WTC11 (cell line): Measurements from ENCODE around the gene GNAZ. TPM values are rescaled to one million over a fixed set of nuclear protein-coding genes. Genes with fewer than 3 reads are reported as not detected.
A peak's percentile ranks its signal among the peaks of the same experiment; 100 is the strongest.

Experiments
- ATAC-seq: fragments of 200-7000 bp; cut with Tn5 transposase; 2 replicates; pipeline ENCODE4 v1.10.0; 2021; ENCODE audit warnings: mild to moderate bottlenecking, moderate library complexity
- CTCF ChIA-PET: fragments of 300-600 bp; sonication (Branson Sonifier 250); formaldehyde crosslinking; loops from one replicate; lab custom pipeline; 2021; ENCODE audit warnings: antibody characterized with exemption; lab: Charles Lee
- POLR2A ChIA-PET: fragments of 350-600 bp; sonication (Branson Sonifier 250); formaldehyde crosslinking; loops from one replicate; lab custom pipeline; 2021; ENCODE audit warnings: antibody characterized with exemption; lab: Charles Lee
- DNase-seq: peaks from one replicate; pipeline ENCODE4 v3.0.0; 2021; ENCODE audit warnings: low spot score
- H3K27ac Mint-ChIP-seq: 2 replicates; pipeline ENCODE4 v1.8.0; 2021; ENCODE audit warnings: mixed read lengths
- H3K27me3 Mint-ChIP-seq: 2 replicates; pipeline ENCODE4 v1.8.0; 2021; ENCODE audit warnings: low read depth, mild to moderate bottlenecking, moderate library complexity, mixed read lengths
- H3K36me3 Mint-ChIP-seq: 2 replicates; pipeline ENCODE4 v1.8.0; 2021; ENCODE audit warnings: mixed read lengths
- H3K4me1 Mint-ChIP-seq: 2 replicates; pipeline ENCODE4 v1.8.0; 2022; ENCODE audit warnings: mixed read lengths
- H3K4me3 Mint-ChIP-seq: 2 replicates; pipeline ENCODE4 v1.8.0; 2021; ENCODE audit warnings: mild to moderate bottlenecking, moderate library complexity, mixed read lengths
- H3K9me3 Mint-ChIP-seq: 2 replicates; pipeline ENCODE4 v1.8.0; 2021; ENCODE audit warnings: mixed read lengths
- CBFB ChIP-seq: sonication (generic); formaldehyde crosslinking; IDR thresholded peaks from 2 replicates; pipeline ENCODE4 v1.8.1; 2022; ENCODE audit warnings: mild to moderate bottlenecking, low read depth, missing genetic modification reagents
- ESRRA ChIP-seq: sonication (generic); formaldehyde crosslinking; IDR thresholded peaks from 2 replicates; pipeline ENCODE4 v1.8.1; 2022; ENCODE audit warnings: mild to moderate bottlenecking, missing genetic modification reagents, borderline replicate concordance
- FOXJ3 ChIP-seq: sonication (generic); formaldehyde crosslinking; IDR thresholded peaks from 2 replicates; pipeline ENCODE4 v1.9.0; 2021; ENCODE audit warnings: missing genetic modification reagents, mild to moderate bottlenecking, borderline replicate concordance
- IRF2 ChIP-seq: sonication (generic); formaldehyde crosslinking; IDR thresholded peaks from 2 replicates; pipeline ENCODE4 v1.8.0; 2022; ENCODE audit warnings: low read depth, missing genetic modification reagents, borderline replicate concordance
- JUN ChIP-seq: sonication (generic); formaldehyde crosslinking; IDR thresholded peaks from 2 replicates; pipeline ENCODE4 v1.8.0; 2023; ENCODE audit warnings: mild to moderate bottlenecking, missing genetic modification reagents
- MLX ChIP-seq: sonication (generic); formaldehyde crosslinking; IDR thresholded peaks from 2 replicates; pipeline ENCODE4 v1.8.1; 2023; ENCODE audit warnings: mild to moderate bottlenecking, missing genetic modification reagents, moderate library complexity
- PRDM15 ChIP-seq: sonication (generic); formaldehyde crosslinking; IDR thresholded peaks from 2 replicates; pipeline ENCODE4 v1.8.0; 2022; ENCODE audit warnings: missing genetic modification reagents
- PRRX2 ChIP-seq: fragments of 250-450 bp; sonication (Bioruptor Pico); IDR thresholded peaks from 2 replicates; pipeline ENCODE4 v1.8.0; 2021; ENCODE audit warnings: mild to moderate bottlenecking
- RORB ChIP-seq: fragments of 250-450 bp; sonication (Bioruptor Pico); IDR thresholded peaks from 2 replicates; pipeline ENCODE4 v1.9.0; 2021; ENCODE audit warnings: mild to moderate bottlenecking
- SMAD4 ChIP-seq: sonication (generic); formaldehyde crosslinking; IDR thresholded peaks from 2 replicates; pipeline ENCODE4 v1.8.0; 2022; ENCODE audit warnings: mild to moderate bottlenecking, missing genetic modification reagents
- TCF7 ChIP-seq: sonication (generic); formaldehyde crosslinking; IDR thresholded peaks from 2 replicates; pipeline ENCODE4 v1.8.0; 2022; ENCODE audit warnings: mild to moderate bottlenecking, low read depth, missing genetic modification reagents, moderate library complexity
- TEAD1 ChIP-seq: sonication (generic); formaldehyde crosslinking; IDR thresholded peaks from 2 replicates; pipeline ENCODE4 v1.8.0; 2022; ENCODE audit warnings: mild to moderate bottlenecking, missing genetic modification reagents
- ZBTB43 ChIP-seq: sonication (generic); formaldehyde crosslinking; IDR thresholded peaks from 2 replicates; pipeline ENCODE4 v1.8.1; 2023; ENCODE audit warnings: mild to moderate bottlenecking, missing genetic modification reagents
- ZMAT4 ChIP-seq: fragments of 250-450 bp; sonication (Bioruptor Pico); IDR thresholded peaks from 2 replicates; pipeline ENCODE4 v1.9.0; 2021; ENCODE audit warnings: mild to moderate bottlenecking
- ZNF121 ChIP-seq: sonication (generic); formaldehyde crosslinking; IDR thresholded peaks from 2 replicates; pipeline ENCODE4 v1.8.0; 2023; ENCODE audit warnings: missing genetic modification reagents
- ZNF232 ChIP-seq: sonication (generic); formaldehyde crosslinking; IDR thresholded peaks from 2 replicates; pipeline ENCODE4 v1.8.0; 2022; ENCODE audit warnings: mild to moderate bottlenecking, missing genetic modification reagents
- ZNF317 ChIP-seq: sonication (generic); formaldehyde crosslinking; IDR thresholded peaks from 2 replicates; pipeline ENCODE4 v1.8.1; 2023; ENCODE audit warnings: low read depth, mild to moderate bottlenecking, moderate library complexity, missing genetic modification reagents, borderline replicate concordance
- ZNF396 ChIP-seq: fragments of 250-450 bp; sonication (Bioruptor Pico); IDR thresholded peaks from 2 replicates; pipeline ENCODE4 v1.8.0; 2021; ENCODE audit warnings: mild to moderate bottlenecking, moderate library complexity, borderline replicate concordance
- total RNA-seq: library from RNA; stranded (reverse); gene quantifications from 3 replicates; pipeline ENCODE4 v1.2.3, GENCODE V29; 2021

Gene GNAZ
- total RNA-seq, 1 experiment from 2014 or later = 9.9 TPM

GRCh38 chr22:23158516-23159290, 88.4 kb downstream of the GNAZ start (continued):
- TF ChIP-seq TCF7 (CRISPR knock-in tag) = no peak
- TF ChIP-seq ZNF396 (CRISPR knock-in tag) = no peak

GRCh38 chr22:23159291-23159630, 88.9 kb downstream of the GNAZ start:
- CTCF ChIA-PET = no interaction called here
- ATAC-seq = no peak
- no peaks in the 10 kb centered on the region for H3K9me3 Mint-ChIP-seq
- H3K4me3 Mint-ChIP-seq = no peak overlapping the region
- no peak overlapping the region for H3K27ac Mint-ChIP-seq
- peaks cover 18% of the 10 kb centered on the region for H3K4me1 Mint-ChIP-seq
- H3K27me3 Mint-ChIP-seq = no peaks in the 10 kb centered on the region; the same call in 1 of the 2 replicates
- TF ChIP-seq ZNF121 (CRISPR knock-in tag) = 0 out of 2 replicates have a peak, but pooled peaks have one; percentile 5
- TF ChIP-seq PRRX2 = no peak
- TF ChIP-seq IRF2 (CRISPR knock-in tag) = no peak
- H3K36me3 Mint-ChIP-seq = no peaks in the 10 kb centered on the region
- POLR2A ChIA-PET = no interaction called here
- no peak for DNase-seq

GRCh38 chr22:23161029-23161428, 90.7 kb downstream of the GNAZ start:
- DNase-seq = no peak
- ATAC-seq = no peak
- TF ChIP-seq ZBTB43 = no peak
- TF ChIP-seq ESRRA (CRISPR knock-in tag) = no peak
- no peak for TF ChIP-seq FOXJ3
- TF ChIP-seq ZMAT4 (CRISPR knock-in tag) = no peak
- TF ChIP-seq TEAD1 (CRISPR knock-in tag) = no peak
- no peak for TF ChIP-seq CBFB (CRISPR knock-in tag)
- TF ChIP-seq ZNF232 = no peak
- no peak for TF ChIP-seq MLX (CRISPR knock-in tag)
- no peak for TF ChIP-seq JUN
- no peak for TF ChIP-seq ZNF317 (CRISPR knock-in tag)
- TF ChIP-seq RORB (CRISPR knock-in tag) = no peak
- no peak for TF ChIP-seq SMAD4 (CRISPR knock-in tag)
- TF ChIP-seq PRDM15 = no peak
- H3K9me3 Mint-ChIP-seq = no peaks in the 10 kb centered on the region
- H3K4me1 Mint-ChIP-seq = peaks cover 12% of the 10 kb centered on the region
- H3K27ac Mint-ChIP-seq = no peak overlapping the region
- CTCF ChIA-PET = no interaction called here
- no peaks in the 10 kb centered on the region for H3K36me3 Mint-ChIP-seq
- POLR2A ChIA-PET = no interaction called here
- no peak overlapping the region for H3K4me3 Mint-ChIP-seq
- H3K27me3 Mint-ChIP-seq = no peaks in the 10 kb centered on the region; the same call in 1 of the 2 replicates
